ENCODE data around the gene SSH2.

- TF ChIP-seq KLF9 (CRISPR knock-in tag; IDR thresholded peaks at IDR 0.05; ENCODE audit: low read depth) (no peak), CTCF (CRISPR knock-in tag; IDR thresholded peaks at IDR 0.05) (no peak), ZNF263 (CRISPR knock-in tag; IDR thresholded peaks at IDR 0.05) (no peak), NR1H2 (CRISPR knock-in tag; IDR thresholded peaks at IDR 0.05; ENCODE audit: borderline replicate concordance, low read depth) (no peak), RELA (CRISPR knock-in tag; IDR thresholded peaks at IDR 0.05) (no peak), ZNF253 (CRISPR knock-in tag; IDR thresholded peaks at IDR 0.05; ENCODE audit: borderline replicate concordance) (no peak), ZNF850 (CRISPR knock-in tag; conservative IDR thresholded peaks at IDR 0.05) (no peak), TP53 (CRISPR knock-in tag; conservative IDR thresholded peaks at IDR 0.05) (no peak)
- TF ChIP-seq, protein P1, sequence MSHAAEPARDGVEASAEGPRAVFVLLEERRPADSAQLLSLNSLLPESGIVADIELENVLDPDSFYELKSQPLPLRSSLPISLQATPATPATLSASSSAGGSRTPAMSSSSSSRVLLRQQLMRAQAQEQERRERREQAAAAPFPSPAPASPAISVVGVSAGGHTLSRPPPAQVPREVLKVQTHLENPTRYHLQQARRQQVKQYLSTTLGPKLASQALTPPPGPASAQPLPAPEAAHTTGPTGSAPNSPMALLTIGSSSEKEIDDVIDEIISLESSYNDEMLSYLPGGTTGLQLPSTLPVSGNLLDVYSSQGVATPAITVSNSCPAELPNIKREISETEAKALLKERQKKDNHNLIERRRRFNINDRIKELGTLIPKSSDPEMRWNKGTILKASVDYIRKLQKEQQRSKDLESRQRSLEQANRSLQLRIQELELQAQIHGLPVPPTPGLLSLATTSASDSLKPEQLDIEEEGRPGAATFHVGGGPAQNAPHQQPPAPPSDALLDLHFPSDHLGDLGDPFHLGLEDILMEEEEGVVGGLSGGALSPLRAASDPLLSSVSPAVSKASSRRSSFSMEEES (CRISPR knock-in tag; IDR thresholded peaks at IDR 0.05): no peak
- TF ChIP-seq, protein P2, sequence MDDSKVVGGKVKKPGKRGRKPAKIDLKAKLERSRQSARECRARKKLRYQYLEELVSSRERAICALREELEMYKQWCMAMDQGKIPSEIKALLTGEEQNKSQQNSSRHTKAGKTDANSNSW (CRISPR knock-in tag; IDR thresholded peaks at IDR 0.05; ENCODE audit: borderline replicate concordance): no peak
Observed at GRCh38 chr17:29972277-29972676, 42.2 kb upstream of the SSH2 start.

All from HepG2 (cell line).